ENCODE data around the gene UMAD1.

Gene UMAD1

GRCh38 chr7:7911369-7912123 is 271.0 kb downstream of the UMAD1 start:
- in situ Hi-C loops (cut with MboI; ENCODE audit: low sequenced_read_pairs): no loop called here
- peak; percentile 70 to 99 for DNase-seq (ENCODE audit: low spot score in 2 of 2)

GRCh38 chr7:7912937-7913336 is 272.4 kb downstream of the UMAD1 start:
- H3K4me3 ChIP-seq: no peak overlapping the region
- no peaks in the 10 kb centered on the region for H3K27me3 ChIP-seq (ENCODE audit: low read depth)
- H3K36me3 ChIP-seq (replicated peaks): no peaks in the 10 kb centered on the region
- H3K9me3 ChIP-seq: no peaks in the 10 kb centered on the region
- no peak for DNase-seq (ENCODE audit: low spot score in 2 of 2)
- H3K4me1 ChIP-seq: peaks cover 32% of the 10 kb centered on the region
- in situ Hi-C loops (cut with MboI; ENCODE audit: low sequenced_read_pairs): no loop called here

More at GRCh38 chr7:7911369-7912123, 271.0 kb downstream of the UMAD1 start:
- Histone ChIP-seq H3K4me1 (peaks cover 32% of the 10 kb centered on the region), H3K27me3 (ENCODE audit: low read depth) (no peaks in the 10 kb centered on the region), H3K4me3 (no peak overlapping the region), H3K9me3 (no peaks in the 10 kb centered on the region), H3K36me3 (replicated peaks) (no peaks in the 10 kb centered on the region)

GRCh38 chr7:7913504-7913903 is 273.0 kb downstream of the UMAD1 start:
- Histone ChIP-seq H3K36me3 (replicated peaks) (no peaks in the 10 kb centered on the region), H3K27me3 (ENCODE audit: low read depth) (no peaks in the 10 kb centered on the region), H3K4me1 (peaks cover 32% of the 10 kb centered on the region), H3K9me3 (no peaks in the 10 kb centered on the region), H3K4me3 (no peak overlapping the region)
- in situ Hi-C loops (cut with MboI; ENCODE audit: low sequenced_read_pairs): no loop called here
- no peak for DNase-seq (ENCODE audit: low spot score in 2 of 2)

GRCh38 chr7:7914547-7914946 is 274.0 kb downstream of the UMAD1 start:
- no peaks in the 10 kb centered on the region for H3K9me3 ChIP-seq
- H3K27me3 ChIP-seq (ENCODE audit: low read depth): no peaks in the 10 kb centered on the region
- H3K4me3 ChIP-seq: no peak overlapping the region
- in situ Hi-C loops (cut with MboI; ENCODE audit: low sequenced_read_pairs): no loop called here
- peaks cover 32% of the 10 kb centered on the region for H3K4me1 ChIP-seq
- no peaks in the 10 kb centered on the region for H3K36me3 ChIP-seq (replicated peaks)
- no peak for DNase-seq (ENCODE audit: low spot score in 2 of 2)

- H3K27me3 ChIP-seq (ENCODE audit: low read depth): no peaks in the 10 kb centered on the region
- H3K4me3 ChIP-seq: no peak overlapping the region
- no peaks in the 10 kb centered on the region for H3K9me3 ChIP-seq
- no peak for DNase-seq (ENCODE audit: low spot score in 2 of 2)
- no peaks in the 10 kb centered on the region for H3K36me3 ChIP-seq (replicated peaks)
- H3K4me1 ChIP-seq: peaks cover 31% of the 10 kb centered on the region
- in situ Hi-C loops (cut with MboI; ENCODE audit: low sequenced_read_pairs): no loop called here
Measured at GRCh38 chr7:7916064-7916463, 275.5 kb downstream of the UMAD1 start.

- H3K36me3 ChIP-seq (replicated peaks): no peaks in the 10 kb centered on the region
- H3K4me1 ChIP-seq: peaks cover 24% of the 10 kb centered on the region
- no peak for DNase-seq (ENCODE audit: low spot score in 2 of 2)
- no peaks in the 10 kb centered on the region for H3K9me3 ChIP-seq
- no peak overlapping the region for H3K4me3 ChIP-seq
- H3K27me3 ChIP-seq (ENCODE audit: low read depth): no peaks in the 10 kb centered on the region
- in situ Hi-C loops (cut with MboI; ENCODE audit: low sequenced_read_pairs): no loop called here
Measured at GRCh38 chr7:7917593-7917992, 277.0 kb downstream of the UMAD1 start.

GRCh38 chr7:7918736-7919448 is 278.3 kb downstream of the UMAD1 start:
- in situ Hi-C loops (cut with MboI; ENCODE audit: low sequenced_read_pairs): no loop called here
- Histone ChIP-seq H3K27me3 (ENCODE audit: low read depth) (no peaks in the 10 kb centered on the region; the same call in 1 of the 2 replicates), H3K9me3 (no peaks in the 10 kb centered on the region), H3K4me1 (peaks cover 20% of the 10 kb centered on the region), H3K36me3 (replicated peaks) (no peaks in the 10 kb centered on the region), H3K4me3 (no peak overlapping the region)
- DNase-seq (ENCODE audit: low spot score in 2 of 2): no peak

GRCh38 chr7:7919449-7919945 is 278.9 kb downstream of the UMAD1 start:
- no peak overlapping the region for H3K4me3 ChIP-seq
- in situ Hi-C loops (cut with MboI; ENCODE audit: low sequenced_read_pairs): no loop called here
- DNase-seq (ENCODE audit: low spot score in 2 of 2): no peak
- peaks cover 19% of the 10 kb centered on the region for H3K4me1 ChIP-seq
- H3K36me3 ChIP-seq (replicated peaks): no peaks in the 10 kb centered on the region
- H3K27me3 ChIP-seq (ENCODE audit: low read depth): no peaks in the 10 kb centered on the region; the same call in 1 of the 2 replicates
- H3K9me3 ChIP-seq: no peaks in the 10 kb centered on the region

GRCh38 chr7:7920056-7920455 is 279.5 kb downstream of the UMAD1 start:
- no peak overlapping the region for H3K4me3 ChIP-seq
- no peaks in the 10 kb centered on the region for H3K36me3 ChIP-seq (replicated peaks)
- H3K9me3 ChIP-seq: no peaks in the 10 kb centered on the region
- no peaks in the 10 kb centered on the region; the same call in 1 of the 2 replicates for H3K27me3 ChIP-seq (ENCODE audit: low read depth)
- peaks cover 19% of the 10 kb centered on the region for H3K4me1 ChIP-seq
- no peak for DNase-seq (ENCODE audit: low spot score in 2 of 2)
- in situ Hi-C loops (cut with MboI; ENCODE audit: low sequenced_read_pairs): no loop called here

GRCh38 chr7:7920481-7920880 is 279.9 kb downstream of the UMAD1 start:
- no peak overlapping the region for H3K4me3 ChIP-seq
- no peaks in the 10 kb centered on the region for H3K9me3 ChIP-seq
- no peak for DNase-seq (ENCODE audit: low spot score in 2 of 2)
- no peaks in the 10 kb centered on the region; the same call in 1 of the 2 replicates for H3K27me3 ChIP-seq (ENCODE audit: low read depth)
- peaks cover 19% of the 10 kb centered on the region for H3K4me1 ChIP-seq
- no peaks in the 10 kb centered on the region for H3K36me3 ChIP-seq (replicated peaks)
- in situ Hi-C loops (cut with MboI; ENCODE audit: low sequenced_read_pairs): no loop called here

- in situ Hi-C loops (cut with MboI; ENCODE audit: low sequenced_read_pairs): no loop called here
- Histone ChIP-seq H3K36me3 (replicated peaks) (no peaks in the 10 kb centered on the region), H3K4me1 (peaks cover 19% of the 10 kb centered on the region), H3K4me3 (no peak overlapping the region), H3K9me3 (no peaks in the 10 kb centered on the region), H3K27me3 (ENCODE audit: low read depth) (no peaks in the 10 kb centered on the region; the same call in 1 of the 2 replicates)
- DNase-seq (ENCODE audit: low spot score in 2 of 2): no peak
Measured at GRCh38 chr7:7921830-7922229, 281.3 kb downstream of the UMAD1 start.

- H3K4me3 ChIP-seq: no peak overlapping the region
- DNase-seq (ENCODE audit: low spot score in 2 of 2): peak; percentile 53 to 92
- H3K36me3 ChIP-seq (replicated peaks): no peaks in the 10 kb centered on the region
- in situ Hi-C loops (cut with MboI; ENCODE audit: low sequenced_read_pairs): no loop called here
- H3K4me1 ChIP-seq: peaks cover 19% of the 10 kb centered on the region
- H3K9me3 ChIP-seq: no peaks in the 10 kb centered on the region
- no peaks in the 10 kb centered on the region; the same call in 1 of the 2 replicates for H3K27me3 ChIP-seq (ENCODE audit: low read depth)
Measured at GRCh38 chr7:7922684-7923385, 282.3 kb downstream of the UMAD1 start.

- Histone ChIP-seq H3K4me3 (no peak overlapping the region), H3K9me3 (no peaks in the 10 kb centered on the region), H3K4me1 (peaks cover 19% of the 10 kb centered on the region), H3K27me3 (ENCODE audit: low read depth) (no peaks in the 10 kb centered on the region; the same call in 1 of the 2 replicates), H3K36me3 (replicated peaks) (no peaks in the 10 kb centered on the region)
- no peak for DNase-seq (ENCODE audit: low spot score in 2 of 2)
- in situ Hi-C loops (cut with MboI; ENCODE audit: low sequenced_read_pairs): no loop called here
Measured at GRCh38 chr7:7923818-7924217, 283.3 kb downstream of the UMAD1 start.

All from HAP-1 (cell line).